GM18909 (cell line): ENCODE measurements around the gene TCF7L2.

Experiments used
- ATAC-seq: cut with Tn5 transposase; IDR thresholded peaks from one replicate; pipeline ENCODE4 v1.9.1; 2021; ENCODE audit warnings: mild to moderate bottlenecking; ENCODE audit not compliant: unreplicated experiment, poor library complexity

TCF7L2 gene

GRCh38 chr10:112962343-112962742 lies 12.3 kb downstream of the TCF7L2 start:
- no peak for ATAC-seq

GRCh38 chr10:112963835-112964234 lies 13.8 kb downstream of the TCF7L2 start:
- no peak for ATAC-seq

GRCh38 chr10:112964482-112964881 lies 14.4 kb downstream of the TCF7L2 start:
- no peak for ATAC-seq

- no peak for ATAC-seq
These were observed 16.3 kb downstream of the TCF7L2 start for GRCh38 chr10:112966194-112966855.

- no peak for ATAC-seq
These were observed 17.2 kb downstream of the TCF7L2 start for GRCh38 chr10:112967200-112967599.

- ATAC-seq: no peak
These were observed 19.1 kb downstream of the TCF7L2 start for GRCh38 chr10:112969131-112969530.

GRCh38 chr10:112969542-112969941 lies 19.5 kb downstream of the TCF7L2 start:
- ATAC-seq: no peak

- ATAC-seq: no peak
These were observed 20.0 kb downstream of the TCF7L2 start for GRCh38 chr10:112970021-112970420.

GRCh38 chr10:112972606-112973005 lies 22.6 kb downstream of the TCF7L2 start:
- ATAC-seq: no peak

GRCh38 chr10:112973046-112973445 lies 23.0 kb downstream of the TCF7L2 start:
- ATAC-seq: no peak

- ATAC-seq: no peak
These were observed 23.8 kb downstream of the TCF7L2 start for GRCh38 chr10:112973805-112974204.

- ATAC-seq: no peak
These were observed 27.4 kb downstream of the TCF7L2 start for GRCh38 chr10:112977426-112977898.

- ATAC-seq: no peak
These were observed 29.9 kb downstream of the TCF7L2 start for GRCh38 chr10:112979927-112980326.

- ATAC-seq: no peak
These were observed 30.9 kb downstream of the TCF7L2 start for GRCh38 chr10:112980937-112981336.

- ATAC-seq: peak; percentile 99
These were observed 31.5 kb downstream of the TCF7L2 start for GRCh38 chr10:112981553-112981952.

GRCh38 chr10:112983444-112984056 lies 33.5 kb downstream of the TCF7L2 start:
- no peak for ATAC-seq

GRCh38 chr10:112984756-112985155 lies 34.7 kb downstream of the TCF7L2 start:
- ATAC-seq: no peak

GRCh38 chr10:112985690-112986543 lies 35.9 kb downstream of the TCF7L2 start:
- ATAC-seq: no peak

- ATAC-seq: no peak
These were observed 36.6 kb downstream of the TCF7L2 start for GRCh38 chr10:112986544-112987190.

- no peak for ATAC-seq
These were observed 38.9 kb downstream of the TCF7L2 start for GRCh38 chr10:112988839-112989406.
